Neural progenitor cell (in vitro differentiated cells): Measurements from ENCODE around the gene TRO.

Source experiments
- CTCF ChIP-seq: fragments of 200-600 bp; sonication (generic); IDR thresholded peaks from 2 replicates; pipeline ENCODE4 v1.5.1; 2017; ENCODE audit warnings: antibody characterized with exemption, mild to moderate bottlenecking
- EZH2 ChIP-seq: fragments of 200-600 bp; sonication (generic); IDR thresholded peaks from 2 replicates; pipeline ENCODE4 v1.6.1; 2017; ENCODE audit warnings: antibody characterized with exemption, mild to moderate bottlenecking, moderate library complexity
- EZH2phosphoT487 ChIP-seq: fragments of 200-600 bp; sonication (generic); IDR thresholded peaks from 2 replicates; pipeline ENCODE4 v1.6.1; 2017; ENCODE audit warnings: antibody characterized with exemption

- no peak for TF ChIP-seq CTCF
- no peak for TF ChIP-seq EZH2
- TF ChIP-seq EZH2phosphoT487: no peak
Measured at GRCh38 chrX:54926978-54927377, 6.4 kb downstream of the TRO start.
